GM12874 (cell line): ENCODE measurements around the gene HES6.

Experiments
- TF ChIP-seq, protein P1 (sequence below): IDR thresholded peaks from 2 replicates; pipeline ENCODE4 v1.5.1; 2011; ENCODE audit warnings: low read depth, mild to moderate bottlenecking, control low read depth, low read length, moderate library complexity; ENCODE audit not compliant: insufficient read depth

Gene HES6

DNA sequence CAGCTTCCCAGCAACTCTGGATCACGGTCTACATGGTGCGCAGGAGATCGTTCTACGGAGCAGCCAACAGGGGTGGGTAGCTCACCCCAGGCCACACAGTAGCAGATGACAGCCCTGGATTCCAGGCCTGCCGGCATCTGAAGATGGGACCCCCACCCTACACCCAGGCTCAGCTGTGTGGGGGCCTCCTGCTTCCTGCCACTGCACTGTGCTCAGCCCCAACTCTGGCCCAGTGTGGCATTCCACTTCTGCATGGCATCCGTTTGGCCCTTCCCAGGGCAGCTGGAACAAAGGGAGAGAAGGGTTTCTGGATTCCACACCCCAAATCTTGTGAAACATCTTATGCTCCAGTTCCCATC is 39.5 kb upstream of the HES6 start:
- TF ChIP-seq, protein P1, sequence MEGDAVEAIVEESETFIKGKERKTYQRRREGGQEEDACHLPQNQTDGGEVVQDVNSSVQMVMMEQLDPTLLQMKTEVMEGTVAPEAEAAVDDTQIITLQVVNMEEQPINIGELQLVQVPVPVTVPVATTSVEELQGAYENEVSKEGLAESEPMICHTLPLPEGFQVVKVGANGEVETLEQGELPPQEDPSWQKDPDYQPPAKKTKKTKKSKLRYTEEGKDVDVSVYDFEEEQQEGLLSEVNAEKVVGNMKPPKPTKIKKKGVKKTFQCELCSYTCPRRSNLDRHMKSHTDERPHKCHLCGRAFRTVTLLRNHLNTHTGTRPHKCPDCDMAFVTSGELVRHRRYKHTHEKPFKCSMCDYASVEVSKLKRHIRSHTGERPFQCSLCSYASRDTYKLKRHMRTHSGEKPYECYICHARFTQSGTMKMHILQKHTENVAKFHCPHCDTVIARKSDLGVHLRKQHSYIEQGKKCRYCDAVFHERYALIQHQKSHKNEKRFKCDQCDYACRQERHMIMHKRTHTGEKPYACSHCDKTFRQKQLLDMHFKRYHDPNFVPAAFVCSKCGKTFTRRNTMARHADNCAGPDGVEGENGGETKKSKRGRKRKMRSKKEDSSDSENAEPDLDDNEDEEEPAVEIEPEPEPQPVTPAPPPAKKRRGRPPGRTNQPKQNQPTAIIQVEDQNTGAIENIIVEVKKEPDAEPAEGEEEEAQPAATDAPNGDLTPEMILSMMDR: no peak

DNA sequence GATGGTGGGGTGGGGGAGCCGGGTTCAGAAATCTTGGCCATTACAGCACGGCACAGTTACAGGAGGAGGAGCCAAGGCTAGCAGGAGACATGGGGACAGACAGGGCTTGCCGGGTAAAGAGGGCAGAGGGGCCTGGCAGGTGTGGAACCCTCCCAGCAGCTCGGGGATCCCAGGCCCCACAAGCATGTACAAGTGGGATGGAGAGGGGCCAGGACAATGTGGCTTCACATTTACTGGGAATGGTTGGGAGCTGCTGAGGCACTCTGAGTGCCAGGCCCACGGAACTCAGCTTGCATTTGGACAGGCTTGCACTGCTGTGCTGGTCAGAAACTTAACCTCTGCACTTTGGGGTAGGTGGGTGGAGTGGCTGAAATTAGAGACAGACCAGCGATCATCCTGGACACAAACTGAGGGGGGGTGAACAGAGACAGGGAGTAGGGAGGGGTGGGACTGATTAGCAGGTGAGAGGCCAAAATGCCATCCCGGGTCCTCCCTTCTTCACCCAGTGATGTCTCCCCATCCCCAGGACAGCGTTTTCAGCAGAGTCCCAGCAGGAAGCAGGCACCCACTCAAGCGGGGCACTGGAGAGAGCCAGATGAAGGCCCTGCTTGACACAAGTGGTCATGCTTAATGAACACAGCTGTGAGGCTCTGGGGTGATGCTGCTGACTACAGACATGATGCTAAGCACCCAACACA is 38.9 kb upstream of the HES6 start:
- TF ChIP-seq, protein P1: no peak

DNA sequence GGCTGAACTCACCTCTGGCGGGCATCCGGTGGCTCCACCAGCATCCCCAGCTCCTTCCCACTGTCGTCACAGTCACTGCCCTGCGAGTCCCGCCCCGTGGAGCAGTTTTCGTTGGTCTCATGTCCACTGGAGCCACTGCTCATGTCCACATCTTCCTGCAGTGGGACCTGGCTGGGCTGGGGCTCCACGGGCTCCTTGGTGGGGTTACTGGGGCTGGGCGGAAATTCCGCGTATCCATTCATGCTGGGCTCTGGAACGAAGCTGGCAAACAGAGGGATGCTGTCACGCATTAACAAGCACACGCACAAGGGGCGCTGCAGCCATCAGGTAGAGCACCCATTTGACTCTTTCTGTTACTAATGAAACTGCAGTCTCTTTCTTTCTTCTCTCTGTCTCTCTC is 37.9 kb upstream of the HES6 start:
- TF ChIP-seq, protein P1: no peak

DNA sequence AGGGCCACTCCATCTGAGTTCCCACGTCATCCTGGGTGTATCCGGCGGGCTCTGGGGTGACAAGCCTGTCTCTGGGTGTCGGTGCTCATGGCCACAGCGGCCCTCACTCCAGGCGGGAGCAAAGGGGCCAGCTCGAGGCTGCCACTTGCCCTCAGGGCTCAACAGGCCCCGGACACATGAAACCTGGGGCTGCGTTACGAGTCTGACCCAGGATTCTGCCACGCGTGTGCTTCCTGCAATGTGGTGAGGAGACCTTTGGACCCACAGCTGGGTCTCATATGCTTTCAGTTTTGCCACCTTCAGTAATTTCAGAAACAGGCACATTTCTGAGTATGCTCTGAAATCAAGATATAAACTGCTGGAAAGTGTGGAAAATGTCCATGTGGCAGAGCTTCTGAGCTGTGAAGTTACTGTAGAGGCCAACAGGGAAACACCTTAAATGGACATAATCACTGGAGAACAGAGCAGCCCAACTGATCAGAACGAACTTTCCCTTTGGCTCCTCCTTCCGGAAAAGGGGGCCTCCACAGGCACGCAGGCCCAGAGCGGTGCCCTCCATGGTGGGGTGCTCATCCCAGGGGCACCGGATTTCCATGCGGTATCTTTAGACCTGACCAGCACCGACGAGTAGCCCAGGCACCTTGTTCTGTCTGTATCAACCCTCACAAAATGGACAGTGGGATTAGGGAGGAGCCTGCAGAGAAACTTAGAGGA is 34.5 kb upstream of the HES6 start:
- TF ChIP-seq, protein P1: no peak

GRCh38 chr2:238272156-238272555 is 32.3 kb upstream of the HES6 start:
- TF ChIP-seq, protein P1: no peak

DNA sequence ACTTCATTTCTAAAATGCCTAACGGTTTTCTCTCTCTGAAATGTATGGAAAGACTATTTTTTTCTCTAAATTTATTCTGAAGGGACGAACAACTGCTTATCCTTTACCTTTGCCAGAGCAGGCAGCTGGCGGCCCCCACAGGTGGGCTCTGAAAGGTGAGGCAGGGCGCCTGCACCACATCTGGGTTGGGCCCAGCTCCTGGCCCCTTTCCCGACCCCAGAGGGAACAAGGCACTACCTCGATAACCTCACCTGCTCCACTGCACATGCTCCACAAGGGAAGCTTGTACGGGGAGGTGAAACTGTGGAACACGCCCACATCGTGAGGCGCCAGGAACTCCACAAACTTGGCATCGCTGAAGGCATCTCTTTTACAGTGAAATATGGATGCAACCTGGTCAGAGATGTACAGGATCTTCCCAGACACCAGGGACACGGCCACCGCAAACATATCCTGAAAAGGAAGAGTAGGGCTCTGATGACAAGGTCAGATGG is 31.3 kb upstream of the HES6 start:
- TF ChIP-seq, protein P1: no peak

GRCh38 chr2:238270606-238271005 is 30.8 kb upstream of the HES6 start:
- TF ChIP-seq, protein P1: no peak
